DOHH2 (cell line): Measurements from ENCODE around the gene MYNN.

Source experiments
- H3F3A ChIP-seq: fragments of 200-600 bp; sonication (generic), shearing (Covaris generic); 2 replicates; pipeline ENCODE4 v1.6.0; 2016; ENCODE audit warnings: antibody characterized with exemption, mild to moderate bottlenecking; ENCODE audit not compliant: control insufficient read depth, insufficient read depth
- H3K27ac ChIP-seq: fragments of 200-600 bp; sonication (generic); 2 replicates; pipeline ENCODE4 v1.5.1; 2014; ENCODE audit warnings: low read depth, mild to moderate bottlenecking, low read length, moderate library complexity
- H3K27me3 ChIP-seq: fragments of 200-600 bp; sonication (generic); 2 replicates; pipeline ENCODE4 v1.6.1; 2014; ENCODE audit warnings: mild to moderate bottlenecking, low read length, mixed read lengths; ENCODE audit not compliant: control insufficient read depth
- H3K36me3 ChIP-seq: fragments of 200-600 bp; sonication (generic); 2 replicates; pipeline ENCODE4 v1.6.1; 2014; ENCODE audit warnings: mild to moderate bottlenecking, low read length, moderate library complexity, mixed read lengths; ENCODE audit not compliant: control insufficient read depth
- H3K4me1 ChIP-seq: fragments of 200-600 bp; sonication (generic); 2 replicates; pipeline ENCODE4 v1.6.1; 2014; ENCODE audit warnings: mild to moderate bottlenecking, low read length, mixed read lengths; ENCODE audit not compliant: control insufficient read depth
- H3K4me2 ChIP-seq: fragments of 200-600 bp; sonication (generic); 2 replicates; pipeline ENCODE4 v1.6.0; 2014; ENCODE audit warnings: mild to moderate bottlenecking, low read length, moderate library complexity
- H3K4me3 ChIP-seq: fragments of 200-600 bp; sonication (generic); 2 replicates; pipeline ENCODE4 v1.5.1; 2014; ENCODE audit warnings: mild to moderate bottlenecking, low read length, mixed read lengths
- H3K79me2 ChIP-seq: fragments of 200-600 bp; sonication (generic); 2 replicates; pipeline ENCODE4 v1.6.1; 2014; ENCODE audit warnings: mild to moderate bottlenecking, low read length, mixed read lengths; ENCODE audit not compliant: control insufficient read depth
- H3K9me2 ChIP-seq: fragments of 200-600 bp; sonication (generic); replicated peaks from 2 replicates; pipeline ENCODE4 v1.6.1; 2014; ENCODE audit warnings: mild to moderate bottlenecking, low read length, mixed read lengths; ENCODE audit not compliant: control insufficient read depth
- H3K9me3 ChIP-seq: fragments of 200-600 bp; sonication (generic); 2 replicates; pipeline ENCODE4 v1.6.1; 2014; ENCODE audit warnings: antibody characterized with exemption, low read length, mixed read lengths; ENCODE audit not compliant: control insufficient read depth, insufficient read depth
- H4K20me1 ChIP-seq: fragments of 200-600 bp; sonication (generic); 2 replicates; pipeline ENCODE4 v1.6.0; 2014; ENCODE audit warnings: low read depth, mild to moderate bottlenecking, antibody characterized with exemption, low read length, moderate library complexity; ENCODE audit not compliant: control insufficient read depth, insufficient read depth
- EZH2phosphoT487 ChIP-seq: fragments of 200-600 bp; sonication (generic); IDR thresholded peaks from 2 replicates; pipeline ENCODE4 v1.6.1; 2017; ENCODE audit warnings: borderline replicate concordance, mild to moderate bottlenecking, antibody characterized with exemption, low read length, moderate library complexity, mixed read lengths
- TF ChIP-seq, protein P1 (sequence below): fragments of 200-600 bp; sonication (generic); IDR thresholded peaks from one replicate; pipeline ENCODE4 v1.5.1; 2014; ENCODE audit warnings: antibody characterized with exemption, mild to moderate bottlenecking, low read depth, low read length; ENCODE audit not compliant: poor library complexity, severe bottlenecking

The MYNN gene

DNA sequence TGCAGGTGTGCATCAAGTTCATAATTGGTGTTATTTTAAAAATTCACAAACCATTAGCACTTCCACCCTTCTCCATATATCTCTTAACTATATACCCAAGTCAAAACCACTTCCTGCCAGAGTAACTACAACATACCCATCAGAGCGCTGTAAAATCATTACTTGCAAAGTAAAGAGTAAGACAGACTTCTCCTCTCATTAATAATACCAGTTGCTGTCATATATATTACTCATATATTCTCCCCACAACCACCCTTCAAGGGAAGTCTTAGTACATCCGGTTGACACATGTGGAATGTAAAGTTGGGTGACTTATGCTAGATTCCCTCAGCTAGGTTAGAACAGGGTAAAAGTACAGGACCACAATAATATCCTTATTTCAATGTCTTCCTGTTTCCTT, 13.9 kb upstream of the MYNN start:
- TF ChIP-seq, protein P1, sequence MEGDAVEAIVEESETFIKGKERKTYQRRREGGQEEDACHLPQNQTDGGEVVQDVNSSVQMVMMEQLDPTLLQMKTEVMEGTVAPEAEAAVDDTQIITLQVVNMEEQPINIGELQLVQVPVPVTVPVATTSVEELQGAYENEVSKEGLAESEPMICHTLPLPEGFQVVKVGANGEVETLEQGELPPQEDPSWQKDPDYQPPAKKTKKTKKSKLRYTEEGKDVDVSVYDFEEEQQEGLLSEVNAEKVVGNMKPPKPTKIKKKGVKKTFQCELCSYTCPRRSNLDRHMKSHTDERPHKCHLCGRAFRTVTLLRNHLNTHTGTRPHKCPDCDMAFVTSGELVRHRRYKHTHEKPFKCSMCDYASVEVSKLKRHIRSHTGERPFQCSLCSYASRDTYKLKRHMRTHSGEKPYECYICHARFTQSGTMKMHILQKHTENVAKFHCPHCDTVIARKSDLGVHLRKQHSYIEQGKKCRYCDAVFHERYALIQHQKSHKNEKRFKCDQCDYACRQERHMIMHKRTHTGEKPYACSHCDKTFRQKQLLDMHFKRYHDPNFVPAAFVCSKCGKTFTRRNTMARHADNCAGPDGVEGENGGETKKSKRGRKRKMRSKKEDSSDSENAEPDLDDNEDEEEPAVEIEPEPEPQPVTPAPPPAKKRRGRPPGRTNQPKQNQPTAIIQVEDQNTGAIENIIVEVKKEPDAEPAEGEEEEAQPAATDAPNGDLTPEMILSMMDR: no peak
- TF ChIP-seq EZH2phosphoT487: no peak
- Histone ChIP-seq H3F3A (peaks cover 16% of the 10 kb centered on the region), H3K27me3 (no peaks in the 10 kb centered on the region), H3K4me1 (peaks cover 45% of the 10 kb centered on the region), H3K9me2 (no peaks in the 10 kb centered on the region), H4K20me1 (no peaks in the 10 kb centered on the region), H3K4me2 (peak overlapping the region; percentile 32), H3K9me3 (peaks cover 4% of the 10 kb centered on the region; the same call in 1 of the 2 replicates), H3K4me3 (peak overlapping the region; percentile 14; the same call in 1 of the 2 replicates), H3K79me2 (no peaks in the 10 kb centered on the region; the same call in none of the 2 replicates), H3K36me3 (peaks cover under 1% of the 10 kb centered on the region), H3K27ac (no peak overlapping the region)

DNA sequence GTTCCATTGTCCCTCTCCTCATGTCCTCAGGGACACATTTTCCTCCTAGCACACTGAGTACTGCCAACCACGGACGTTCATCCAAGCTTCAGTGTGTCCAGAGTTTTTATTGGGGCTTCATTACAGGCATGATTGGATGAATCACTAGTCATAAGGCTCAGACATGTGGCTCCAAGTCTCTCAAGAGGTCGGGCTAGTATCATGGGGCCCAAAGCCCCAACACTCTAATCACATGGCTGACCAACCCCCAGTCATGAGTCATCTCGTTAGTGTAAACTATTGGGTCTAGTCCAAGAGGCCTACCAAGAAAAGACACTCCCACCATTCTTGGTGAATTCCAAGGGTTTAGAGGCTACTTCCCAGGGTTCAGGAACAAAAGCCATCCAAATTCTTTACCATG, 12.7 kb upstream of the MYNN start:
- TF ChIP-seq, protein P1: no peak
- no peak for TF ChIP-seq EZH2phosphoT487
- Histone ChIP-seq H3K4me3 (no peak overlapping the region), H3K36me3 (peaks cover 5% of the 10 kb centered on the region), H3K4me1 (peaks cover 49% of the 10 kb centered on the region), H3K9me2 (no peaks in the 10 kb centered on the region), H3K79me2 (no peaks in the 10 kb centered on the region; the same call in none of the 2 replicates), H3F3A (peaks cover 16% of the 10 kb centered on the region), H3K9me3 (peaks cover 4% of the 10 kb centered on the region; the same call in 1 of the 2 replicates), H3K27ac (no peak overlapping the region), H3K4me2 (no peak overlapping the region), H4K20me1 (no peaks in the 10 kb centered on the region), H3K27me3 (no peaks in the 10 kb centered on the region)

DNA sequence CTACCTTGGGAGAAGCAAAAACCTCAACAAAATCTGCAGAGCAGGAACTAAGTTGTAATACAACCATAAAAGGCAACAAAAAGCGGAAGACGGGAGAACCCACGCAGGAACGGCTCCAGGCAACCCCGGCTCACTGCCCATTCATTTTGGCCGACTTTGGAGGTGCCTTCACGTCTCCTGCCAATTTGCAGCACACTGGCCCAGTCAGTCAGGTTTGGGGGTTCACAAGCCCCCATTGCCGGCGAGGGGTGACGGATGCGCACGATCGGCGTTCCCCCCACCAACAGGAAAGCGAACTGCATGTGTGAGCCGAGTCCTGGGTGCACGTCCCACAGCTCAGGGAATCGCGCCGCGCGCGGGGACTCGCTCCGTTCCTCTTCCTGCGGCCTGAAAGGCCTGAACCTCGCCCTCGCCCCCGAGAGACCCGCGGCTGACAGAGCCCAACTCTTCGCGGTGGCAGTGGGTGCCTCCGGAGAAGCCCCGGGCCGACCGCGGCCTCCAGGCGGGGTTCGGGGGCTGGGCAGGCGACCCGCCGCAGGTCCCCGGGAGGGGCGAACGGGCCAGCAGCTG, 8.8 kb upstream of the MYNN start:
- no peaks in the 10 kb centered on the region; the same call in none of the 2 replicates for H3K79me2 ChIP-seq
- peaks cover 45% of the 10 kb centered on the region for H3F3A ChIP-seq
- TF ChIP-seq, protein P1: no peak
- TF ChIP-seq EZH2phosphoT487: no peak
- H3K27ac ChIP-seq: peak overlapping the region; percentile 91
- no peaks in the 10 kb centered on the region for H3K27me3 ChIP-seq
- H3K9me3 ChIP-seq: peaks cover 4% of the 10 kb centered on the region; the same call in 1 of the 2 replicates
- H3K36me3 ChIP-seq: peaks cover 5% of the 10 kb centered on the region
- H3K9me2 ChIP-seq: no peaks in the 10 kb centered on the region
- no peaks in the 10 kb centered on the region for H4K20me1 ChIP-seq
- H3K4me2 ChIP-seq: peak overlapping the region; percentile 90
- peaks cover 35% of the 10 kb centered on the region for H3K4me1 ChIP-seq
- H3K4me3 ChIP-seq: peak overlapping the region; percentile 98
